Neural crest cell (in vitro differentiated cells): Measurements from ENCODE around the gene SPTB. TPM values are rescaled to one million over a fixed set of nuclear protein-coding genes. Genes with fewer than 3 reads are reported as not detected.

ENCODE experiments used
- DNase-seq: peaks from one replicate; pipeline ENCODE4 v3.0.0; 2021; ENCODE audit warnings: low read depth, mixed read lengths, low spot score
- H3K27ac Mint-ChIP-seq: one replicate; pipeline ENCODE4 v1.8.0; 2021; ENCODE audit warnings: mild to moderate bottlenecking, mixed read lengths; ENCODE audit not compliant: unreplicated experiment
- H3K27me3 Mint-ChIP-seq: 2 replicates; pipeline ENCODE4 v1.8.0; 2021; ENCODE audit warnings: low read depth, mild to moderate bottlenecking, mixed read lengths
- H3K36me3 Mint-ChIP-seq: 2 replicates; pipeline ENCODE4 v1.8.0; 2021; ENCODE audit warnings: low read depth, mild to moderate bottlenecking, mixed read lengths
- H3K4me1 Mint-ChIP-seq: 2 replicates; pipeline ENCODE4 v1.8.0; 2021; ENCODE audit warnings: mixed read lengths
- H3K4me3 Mint-ChIP-seq: one replicate; pipeline ENCODE4 v1.8.0; 2021; ENCODE audit warnings: mild to moderate bottlenecking, mixed read lengths
- H3K9me3 Mint-ChIP-seq: 2 replicates; pipeline ENCODE4 v1.8.0; 2021; ENCODE audit warnings: mixed read lengths
- CTCF ChIP-seq: fragments of 200-600 bp; sonication (generic); conservative IDR thresholded peaks from 2 replicates; pipeline ENCODE4 v1.5.0; 2021; ENCODE audit warnings: antibody characterized with exemption, mild to moderate bottlenecking
- total RNA-seq: library from RNA; stranded (reverse); gene quantifications from 2 replicates; pipeline ENCODE4 v1.2.1, GENCODE V29; 2021

SPTB gene
- total RNA-seq, 1 donor from 2014 or later: 0.16 TPM

GRCh38 chr14:64708148-64709004 is 171.3 kb downstream of the SPTB start:
- peak overlapping the region; percentile 92 for H3K27ac Mint-ChIP-seq

GRCh38 chr14:64707661-64708060 is 172.0 kb downstream of the SPTB start:
- Mint-ChIP-seq H3K36me3 (peaks cover 11% of the 10 kb centered on the region), H3K9me3 (peaks cover 8% of the 10 kb centered on the region), H3K27me3 (peaks cover 51% of the 10 kb centered on the region), H3K4me3 (peak overlapping the region; percentile 91), H3K27ac (no peak overlapping the region), H3K4me1 (peaks cover 59% of the 10 kb centered on the region)
- no peak for DNase-seq
- no peak for TF ChIP-seq CTCF

More at GRCh38 chr14:64708148-64709004, 171.3 kb downstream of the SPTB start:
- no peak for TF ChIP-seq CTCF
- DNase-seq: no peak
- Mint-ChIP-seq H3K27me3 (peaks cover 44% of the 10 kb centered on the region), H3K4me1 (peaks cover 51% of the 10 kb centered on the region), H3K36me3 (peaks cover 17% of the 10 kb centered on the region), H3K9me3 (peaks cover 13% of the 10 kb centered on the region), H3K4me3 (peak overlapping the region; percentile 91)

- Mint-ChIP-seq H3K27me3 (peaks cover 57% of the 10 kb centered on the region), H3K4me1 (peaks cover 65% of the 10 kb centered on the region), H3K36me3 (peaks cover 3% of the 10 kb centered on the region), H3K4me3 (peak overlapping the region; percentile 91), H3K9me3 (no peaks in the 10 kb centered on the region), H3K27ac (peak overlapping the region; percentile 89)
- TF ChIP-seq CTCF: no peak
- DNase-seq: peak; percentile 68
Measured at GRCh38 chr14:64706593-64707193, 173.0 kb downstream of the SPTB start.

GRCh38 chr14:64706119-64706592 is 173.6 kb downstream of the SPTB start:
- Mint-ChIP-seq H3K4me3 (peak overlapping the region; percentile 91), H3K4me1 (peaks cover 69% of the 10 kb centered on the region), H3K27ac (no peak overlapping the region), H3K27me3 (peaks cover 63% of the 10 kb centered on the region), H3K9me3 (no peaks in the 10 kb centered on the region), H3K36me3 (peaks cover 3% of the 10 kb centered on the region)
- TF ChIP-seq CTCF: no peak
- DNase-seq: no peak

GRCh38 chr14:64705381-64706118 is 174.2 kb downstream of the SPTB start:
- Mint-ChIP-seq H3K9me3 (no peaks in the 10 kb centered on the region), H3K27ac (no peak overlapping the region), H3K4me1 (peaks cover 69% of the 10 kb centered on the region), H3K36me3 (peaks cover 3% of the 10 kb centered on the region), H3K4me3 (peak overlapping the region; percentile 91), H3K27me3 (peaks cover 68% of the 10 kb centered on the region)
- no peak for TF ChIP-seq CTCF
- DNase-seq: no peak
